HepG2 (cell line): ENCODE results near the gene RIPK3. TPM values are rescaled to one million over a fixed set of nuclear protein-coding genes. Genes with fewer than 3 reads are reported as not detected.

ENCODE experiments used
- ATAC-seq: fragments of 200-7000 bp; cut with Tn5 transposase; 3 replicates; pipeline ENCODE4 v1.9.1; 2020; ENCODE audit warnings: mild to moderate bottlenecking, moderate library complexity
- BruUV-seq: library from RNA; stranded (reverse); fragments of 400-500 nt; replicated peaks from 2 replicates; lab custom pipeline; 2021; lab: Mats Ljungman, UMichigan
- CTCF ChIA-PET: fragments of 300-600 bp; formaldehyde crosslinking; extraction: SDS; loops from one replicate; lab custom pipeline; 2021; ENCODE audit warnings: low total read pairs, inconsistent platforms, low intra/inter-chr PET ratio; lab: Yijun Ruan, JAX
- POLR2A ChIA-PET: fragments of 350-600 bp; sonication (Branson Sonifier 250); formaldehyde crosslinking; loops from one replicate; lab custom pipeline; 2020; ENCODE audit warnings: antibody characterized with exemption, inconsistent platforms; lab: Yijun Ruan, JAX
- DNase-seq: peaks from one replicate; pipeline ENCODE4 v3.0.0-alpha.2; 2015; ENCODE audit warnings: low spot score
- FAIRE-seq: peaks from 3 replicates; lab custom pipeline; 2011; peaks lifted over from hg19 to GRCh38; lab: Jason Lieb, UNC
- H2AFZ ChIP-seq: one replicate; pipeline ENCODE4 v1.6.1; 2011; ENCODE audit warnings: low read length, inconsistent platforms
- H3K27ac ChIP-seq: fragments of 300-600 bp; 3 replicates; pipeline ENCODE4 v1.8.0; 2011; ENCODE audit warnings: mixed run types, mild to moderate bottlenecking, mixed read lengths, low read length, inconsistent platforms; ENCODE audit not compliant: insufficient read depth; ENCODE audit errors: extremely low read length
- H3K27me3 ChIP-seq, 2 experiments: fragments of 200-600 bp in 1 of 2; 2 replicates in 1 of 2; 3 replicates in 1 of 2; pipeline versions ENCODE4 v1.6.0 to v1.8.0; 2011; ENCODE audit warnings: low read length in 2 of 2, mild to moderate bottlenecking in 2 of 2, moderate library complexity in 2 of 2, inconsistent platforms in 1 of 2; ENCODE audit not compliant: insufficient read depth in 2 of 2, control insufficient read depth in 1 of 2
- H3K36me3 ChIP-seq, 2 experiments: fragments of 200-600 bp in 1 of 2; replicated peaks in 1 of 2; 2 replicates in 1 of 2; 3 replicates in 1 of 2; pipeline versions ENCODE4 v1.5.1 to v1.8.0; 2011; ENCODE audit warnings: low read length in 2 of 2, inconsistent platforms in 1 of 2; ENCODE audit not compliant: insufficient read depth in 2 of 2, control insufficient read depth in 1 of 2
- H3K4me1 ChIP-seq: 2 replicates; pipeline ENCODE4 v1.5.1; 2012; ENCODE audit warnings: low read length, inconsistent platforms; ENCODE audit not compliant: insufficient read depth
- H3K4me2 ChIP-seq: 2 replicates; pipeline ENCODE4 v1.6.0; 2011; ENCODE audit warnings: low read depth, low read length, inconsistent platforms
- H3K4me3 ChIP-seq, 3 experiments: fragments of 200-600 bp in 1 of 3; sonication (generic), shearing (Covaris generic) in 1 of 3; replicated peaks in 1 of 3; 2 replicates each; pipeline ENCODE4 v1.5.1; 2011 to 2016; ENCODE audit warnings: low read length in 3 of 3, inconsistent platforms in 2 of 3, low read depth in 2 of 3, mild to moderate bottlenecking in 2 of 3, control low read depth in 1 of 3, mixed read lengths in 1 of 3; ENCODE audit not compliant: insufficient read depth in 1 of 3
- H3K79me2 ChIP-seq: one replicate; pipeline ENCODE4 v1.6.1; 2011; ENCODE audit warnings: low read length, inconsistent platforms; ENCODE audit not compliant: insufficient read depth
- H3K9ac ChIP-seq: 2 replicates; pipeline ENCODE4 v1.6.0; 2011; ENCODE audit warnings: mild to moderate bottlenecking, low read depth, low read length, inconsistent platforms; ENCODE audit not compliant: insufficient read depth
- H3K9me3 ChIP-seq: 2 replicates; pipeline ENCODE4 v1.5.1; 2012; ENCODE audit warnings: mild to moderate bottlenecking, low read length
- H4K20me1 ChIP-seq: 2 replicates; pipeline ENCODE4 v1.6.0; 2011; ENCODE audit warnings: inconsistent platforms, mild to moderate bottlenecking, low read length, moderate library complexity; ENCODE audit not compliant: insufficient read depth
- ADNP ChIP-seq: sonication (generic); formaldehyde crosslinking; IDR thresholded peaks from 2 replicates; pipeline ENCODE4 v1.4.0; 2020; ENCODE audit warnings: missing genetic modification reagents
- HES4 ChIP-seq: sonication (generic); formaldehyde crosslinking; IDR thresholded peaks from 2 replicates; pipeline ENCODE4 v1.9.0; 2021; ENCODE audit warnings: mild to moderate bottlenecking, missing genetic modification reagents, borderline replicate concordance
- KDM4B ChIP-seq: sonication (generic); formaldehyde crosslinking; IDR thresholded peaks from 2 replicates; pipeline ENCODE4 v1.4.0; 2020; ENCODE audit warnings: missing genetic modification reagents
- MIER2 ChIP-seq: IDR thresholded peaks from 2 replicates; pipeline ENCODE4 v1.6.1; 2016; ENCODE audit warnings: missing biosample characterization, missing genetic modification reagents
- NFKB2 ChIP-seq: sonication (generic); formaldehyde crosslinking; IDR thresholded peaks from 2 replicates; pipeline ENCODE4 v1.4.0; 2020; ENCODE audit warnings: missing genetic modification reagents, borderline replicate concordance
- NFKBIZ ChIP-seq: IDR thresholded peaks from 2 replicates; pipeline ENCODE4 v1.6.1; 2018; ENCODE audit warnings: missing genetic modification reagents, missing compliant biosample characterization
- PHF8 ChIP-seq: sonication (generic); formaldehyde crosslinking; IDR thresholded peaks from 2 replicates; pipeline ENCODE4 v1.5.0; 2020; ENCODE audit warnings: missing genetic modification reagents
- RELA ChIP-seq: sonication (generic); formaldehyde crosslinking; IDR thresholded peaks from 2 replicates; pipeline ENCODE4 v1.4.0; 2020; ENCODE audit warnings: missing genetic modification reagents
- TP53 ChIP-seq: sonication (generic); formaldehyde crosslinking; conservative IDR thresholded peaks from 2 replicates; pipeline ENCODE4 v1.4.0; 2020; ENCODE audit warnings: missing genetic modification reagents
- ZNF337 ChIP-seq: sonication (generic); formaldehyde crosslinking; IDR thresholded peaks from 2 replicates; pipeline ENCODE4 v1.5.1; 2020; ENCODE audit warnings: missing genetic modification reagents, low read depth, mild to moderate bottlenecking, borderline replicate concordance
- ZNF558 ChIP-seq: sonication (generic); formaldehyde crosslinking; IDR thresholded peaks from 2 replicates; pipeline ENCODE4 v1.9.0; 2022; ENCODE audit warnings: mild to moderate bottlenecking, missing genetic modification reagents, borderline replicate concordance
- ZNF75D ChIP-seq: sonication (generic); formaldehyde crosslinking; IDR thresholded peaks from 2 replicates; pipeline ENCODE4 v1.8.1; 2023; ENCODE audit warnings: missing genetic modification reagents, mild to moderate bottlenecking, borderline replicate concordance
- WGBS: methylation state at CpG from one replicate; pipeline ENCODE4 v1.1.6; 2017; ENCODE audit warnings: low lambda C conversion rate; 5-methylcytosine and 5-hydroxymethylcytosine counted together
- in situ Hi-C: cut with HindIII; loops from 2 replicates; pipeline ENCODE4 v1.10.0; 2017; ENCODE audit warnings: low pct_unique_long_range_greater_than_20kb; ENCODE audit not compliant: extremely low pct_ligation_motif_present
- intact Hi-C: fragments of 100-400 bp; cut with micrococcal nuclease; formaldehyde crosslinking; loops from one replicate; pipeline ENCODE4 v1.10.0; 2022; ENCODE audit not compliant: unreplicated experiment
- polyA plus RNA-seq, 8 experiments: library from polyadenylated mRNA; depleted of rRNA in 3 of 8; stranded (reverse) in 7 of 8; unstranded in 1 of 8; fragments of >200 nt; fragmentation: Illumina TruSeq in 4 of 8; extraction: Trizol in 4 of 8; gene quantifications; 2 replicates each; pipeline versions ENCODE4 v1.2.1 to v1.2.3, GENCODE V29; 2011 to 2016; ENCODE audit warnings: low read depth in 4 of 8, missing spikeins in 1 of 8, mixed read lengths in 1 of 8; ENCODE audit not compliant: insufficient read depth in 1 of 8
- total RNA-seq, 5 experiments: library from RNA; depleted of rRNA; stranded (reverse); fragments of >200 nt; fragmentation: Illumina TruSeq; extraction: Trizol; gene quantifications; 2 replicates each; pipeline ENCODE4 v1.2.3, GENCODE V29; 2016; ENCODE audit warnings: low read depth in 1 of 5
- TF ChIP-seq, protein P1 (sequence below): IDR thresholded peaks from 2 replicates; pipeline ENCODE4 v1.6.1; 2016; ENCODE audit warnings: low read depth, borderline replicate concordance
- TF ChIP-seq, protein P2 (sequence below): sonication (generic); formaldehyde crosslinking; IDR thresholded peaks from 2 replicates; pipeline ENCODE4 v1.4.0; 2020; ENCODE audit warnings: mild to moderate bottlenecking, missing genetic modification reagents, borderline replicate concordance

The RIPK3 gene
- total and polyA plus RNA-seq, 2 of the 13 experiments (the other 11 are each of a cell fraction or from before 2014, with no cell fraction given) = not detected

DNA sequence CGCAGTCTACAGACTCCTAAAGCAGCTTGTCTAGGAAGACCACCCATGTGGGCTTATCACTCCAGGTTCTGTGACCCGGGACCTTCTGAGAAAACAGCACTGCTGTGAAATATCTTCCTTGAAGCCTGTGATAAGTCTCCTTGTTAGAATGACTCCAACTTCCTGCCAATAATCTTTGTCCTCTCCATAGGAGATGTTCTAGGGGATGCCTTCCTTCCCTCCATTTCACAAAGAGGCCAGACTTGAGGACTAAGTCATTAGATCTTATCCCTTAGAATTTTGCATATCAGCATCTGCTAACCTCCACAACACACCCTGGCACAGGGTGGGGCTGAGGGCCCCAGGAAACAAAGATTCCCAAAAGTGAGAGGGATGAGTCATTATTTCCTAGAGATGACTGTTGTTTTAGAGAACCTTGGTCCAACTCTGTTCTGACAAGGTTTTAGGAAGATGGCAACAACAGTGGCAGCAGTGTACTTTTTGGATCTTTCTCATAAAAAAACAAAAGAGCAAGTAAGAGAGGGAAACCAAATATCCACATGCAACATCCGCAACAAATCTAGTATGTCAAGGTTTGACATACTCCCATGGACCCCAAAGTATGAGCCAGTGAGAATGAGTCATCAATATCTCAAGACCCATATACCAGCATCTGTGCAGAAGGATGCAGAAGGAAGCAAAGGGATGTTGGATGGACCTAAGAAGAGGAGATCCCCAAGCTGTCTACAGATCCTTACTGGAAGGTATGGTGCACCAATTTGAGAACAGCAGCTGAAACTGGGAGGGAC, 22.5 kb downstream of the RIPK3 start (continued):
- TF ChIP-seq KDM4B (0 out of 2 replicates have a peak, but pooled peaks have one; percentile 3), MIER2 (CRISPR knock-in tag) (0 out of 2 replicates have a peak, but pooled peaks have one; percentile 28)
- TF ChIP-seq, protein P1, sequence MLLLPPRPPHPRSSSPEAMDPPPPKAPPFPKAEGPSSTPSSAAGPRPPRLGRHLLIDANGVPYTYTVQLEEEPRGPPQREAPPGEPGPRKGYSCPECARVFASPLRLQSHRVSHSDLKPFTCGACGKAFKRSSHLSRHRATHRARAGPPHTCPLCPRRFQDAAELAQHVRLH (CRISPR knock-in tag) = 0 out of 2 replicates have a peak, but pooled peaks have one; percentile 28

DNA sequence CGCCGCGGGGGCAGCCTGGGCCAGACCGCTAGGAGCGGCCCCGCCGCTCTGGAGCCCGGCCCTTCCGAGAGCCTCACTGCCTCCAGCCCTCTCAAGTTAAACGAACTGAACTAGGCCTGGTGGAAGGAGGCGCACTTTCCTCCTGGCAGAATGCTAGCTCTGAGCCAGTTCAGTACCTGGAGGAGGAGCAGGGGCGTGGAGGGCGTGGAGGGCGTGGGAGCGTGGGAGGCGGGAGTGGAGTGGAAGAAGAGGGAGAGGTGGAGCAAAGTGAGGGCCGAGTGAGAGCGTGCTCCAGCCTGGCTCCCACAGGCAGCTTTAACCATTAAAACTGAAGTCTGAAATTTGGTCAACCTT, 23.2 kb downstream of the RIPK3 start:
- BruUV-seq = no TSS peak
- Histone ChIP-seq H3K4me3 (no peak overlapping the region), H3K4me2 (0 out of 2 replicates have a peak overlapping the region, but pooled peaks have one; percentile 89), H2AFZ (no peak overlapping the region), H3K79me2 (no peaks in the 10 kb centered on the region), H3K9me3 (no peaks in the 10 kb centered on the region), H3K27ac (no peak overlapping the region), H3K9ac (no peak overlapping the region), H3K4me1 (peaks cover 37% of the 10 kb centered on the region), H3K36me3 (no peaks in the 10 kb centered on the region), H3K27me3 (peaks cover 6 to 41% of the 10 kb centered on the region in 2 experiments; a peak in 4 of 5 replicates), H4K20me1 (no peaks in the 10 kb centered on the region)
- ChIA-PET CTCF (interaction anchor here (1.2 to 2.4 kb wide), 3 partner anchors 9 to 120 kb away, joined by 3 to 7 read pairs (median 4); partner anchors contain the start of gene CIDEB), POLR2A (interaction anchor here (0.9 to 3.5 kb wide), 13 partner anchors 9 to 202 kb away, joined by 3 to 57 read pairs (median 8); partner anchors contain the start of genes CBLN3, CHMP4A, CIDEB and DCAF11)
- peak; percentile 0; the same call in 2 of the 3 replicates for ATAC-seq
- no peak for FAIRE-seq
- DNase-seq = no peak
- TF ChIP-seq PHF8 (CRISPR knock-in tag) = no peak
- TF ChIP-seq, protein P2, sequence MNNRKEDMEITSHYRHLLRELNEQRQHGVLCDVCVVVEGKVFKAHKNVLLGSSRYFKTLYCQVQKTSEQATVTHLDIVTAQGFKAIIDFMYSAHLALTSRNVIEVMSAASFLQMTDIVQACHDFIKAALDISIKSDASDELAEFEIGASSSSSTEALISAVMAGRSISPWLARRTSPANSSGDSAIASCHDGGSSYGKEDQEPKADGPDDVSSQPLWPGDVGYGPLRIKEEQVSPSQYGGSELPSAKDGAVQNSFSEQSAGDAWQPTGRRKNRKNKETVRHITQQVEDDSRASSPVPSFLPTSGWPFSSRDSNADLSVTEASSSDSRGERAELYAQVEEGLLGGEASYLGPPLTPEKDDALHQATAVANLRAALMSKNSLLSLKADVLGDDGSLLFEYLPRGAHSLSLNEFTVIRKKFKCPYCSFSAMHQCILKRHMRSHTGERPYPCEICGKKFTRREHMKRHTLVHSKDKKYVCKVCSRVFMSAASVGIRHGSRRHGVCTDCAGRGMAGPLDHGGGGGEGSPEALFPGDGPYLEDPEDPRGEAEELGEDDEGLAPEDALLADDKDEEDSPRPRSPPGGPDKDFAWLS = no peak
- no peak for TF ChIP-seq ADNP (CRISPR knock-in tag)
- no peak for TF ChIP-seq HES4 (CRISPR knock-in tag)
- TF ChIP-seq NFKBIZ (CRISPR knock-in tag) = no peak
- TF ChIP-seq TP53 = no peak
- TF ChIP-seq NFKB2 (CRISPR knock-in tag) = no peak
- no peak for TF ChIP-seq ZNF558 (CRISPR knock-in tag)
- TF ChIP-seq ZNF337 (CRISPR knock-in tag) = peak; percentile 19; the same call in 1 of the 2 replicates
- TF ChIP-seq ZNF75D (CRISPR knock-in tag) = no peak
- 0 out of 2 replicates have a peak, but pooled peaks have one; percentile 0 for TF ChIP-seq RELA (CRISPR knock-in tag)
- in situ Hi-C loops (no loop called here), intact Hi-C loops (no loop called here)
- WGBS = 85% methylated on average over 18 of the region's 18 CpGs
